ACC112 (cell line): ENCODE results near the gene BTRC.

ENCODE experiments used
- H2AFZ ChIP-seq: fragments of 200-600 bp; sonication (generic); one replicate; pipeline ENCODE4 v1.6.0; 2017; ENCODE audit warnings: antibody characterized with exemption, low read length; ENCODE audit not compliant: unreplicated experiment
- H3K27ac ChIP-seq: fragments of 200-600 bp; sonication (generic); 2 replicates; pipeline ENCODE4 v1.5.1; 2014; ENCODE audit warnings: low read depth, mild to moderate bottlenecking, antibody characterized with exemption, low read length, moderate library complexity
- H3K27me3 ChIP-seq: fragments of 200-600 bp; sonication (generic); 2 replicates; pipeline ENCODE4 v1.6.1; 2014; ENCODE audit warnings: mild to moderate bottlenecking, antibody characterized with exemption, low read length, moderate library complexity, mixed read lengths; ENCODE audit not compliant: insufficient read depth
- H3K36me3 ChIP-seq: fragments of 200-600 bp; sonication (generic); 2 replicates; pipeline ENCODE4 v1.6.1; 2016; ENCODE audit warnings: mild to moderate bottlenecking, antibody characterized with exemption, low read length, moderate library complexity, mixed read lengths; ENCODE audit not compliant: insufficient read depth
- H3K4me1 ChIP-seq: fragments of 200-600 bp; sonication (generic); one replicate; pipeline ENCODE4 v1.6.1; 2016; ENCODE audit warnings: low read length, mixed read lengths; ENCODE audit not compliant: insufficient read depth, unreplicated experiment, control insufficient read depth
- H3K4me3 ChIP-seq: fragments of 200-600 bp; sonication (generic); 2 replicates; pipeline ENCODE4 v1.5.1; 2014; ENCODE audit warnings: mild to moderate bottlenecking, low read depth, low read length
- H3K79me2 ChIP-seq: fragments of 200-600 bp; sonication (generic); one replicate; pipeline ENCODE4 v1.6.0; 2016; ENCODE audit warnings: low read length; ENCODE audit not compliant: control insufficient read depth, unreplicated experiment, insufficient read depth

The BTRC gene

GRCh38 chr10:101482568-101482967 lies 128.6 kb downstream of the BTRC start:
- H3K36me3 ChIP-seq, result no peaks in the 10 kb centered on the region
- H3K79me2 ChIP-seq, result no peaks in the 10 kb centered on the region
- H2AFZ ChIP-seq, result no peak overlapping the region
- H3K27ac ChIP-seq, result no peak overlapping the region
- H3K4me3 ChIP-seq, result no peak overlapping the region
- no peaks in the 10 kb centered on the region for H3K27me3 ChIP-seq
- no peaks in the 10 kb centered on the region for H3K4me1 ChIP-seq

DNA sequence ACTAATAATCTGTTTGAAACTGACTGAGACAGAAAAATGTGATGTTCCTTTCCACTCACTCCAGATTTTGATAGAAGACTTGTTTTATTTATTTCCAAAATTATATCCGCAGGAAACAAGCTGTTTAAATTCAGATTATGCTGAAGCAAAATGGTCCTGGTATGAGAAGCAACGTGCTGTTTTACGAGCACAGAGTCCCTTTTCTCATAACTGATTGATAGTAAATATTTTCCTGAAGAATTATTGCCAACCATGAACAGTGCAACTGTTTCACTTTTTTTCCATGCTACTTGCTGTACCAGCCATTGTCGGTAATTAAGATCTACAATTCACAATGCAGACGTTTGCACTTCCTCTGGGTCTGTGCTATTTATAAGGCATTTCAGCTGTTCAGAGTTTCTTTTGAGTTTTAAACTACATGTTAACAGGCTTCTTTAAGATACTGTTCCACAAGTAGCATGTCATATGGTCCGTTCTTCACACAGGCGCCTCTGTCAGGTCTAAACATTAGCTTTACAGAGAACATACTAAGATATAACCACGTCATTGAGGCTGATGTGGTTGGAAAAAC lies 130.3 kb downstream of the BTRC start:
- Histone ChIP-seq H3K36me3 (no peaks in the 10 kb centered on the region), H2AFZ (no peak overlapping the region), H3K27ac (no peak overlapping the region), H3K4me3 (no peak overlapping the region), H3K27me3 (no peaks in the 10 kb centered on the region), H3K4me1 (no peaks in the 10 kb centered on the region), H3K79me2 (no peaks in the 10 kb centered on the region)

GRCh38 chr10:101485207-101485606 lies 131.2 kb downstream of the BTRC start:
- Histone ChIP-seq H3K79me2 (no peaks in the 10 kb centered on the region), H3K36me3 (no peaks in the 10 kb centered on the region), H3K27ac (no peak overlapping the region), H3K27me3 (no peaks in the 10 kb centered on the region), H3K4me3 (no peak overlapping the region), H3K4me1 (no peaks in the 10 kb centered on the region), H2AFZ (no peak overlapping the region)

- Histone ChIP-seq H3K36me3 (no peaks in the 10 kb centered on the region), H3K27ac (no peak overlapping the region), H3K4me1 (no peaks in the 10 kb centered on the region), H3K4me3 (no peak overlapping the region), H2AFZ (no peak overlapping the region), H3K79me2 (no peaks in the 10 kb centered on the region), H3K27me3 (no peaks in the 10 kb centered on the region)
These were observed 132.0 kb downstream of the BTRC start for GRCh38 chr10:101485681-101486554.

DNA sequence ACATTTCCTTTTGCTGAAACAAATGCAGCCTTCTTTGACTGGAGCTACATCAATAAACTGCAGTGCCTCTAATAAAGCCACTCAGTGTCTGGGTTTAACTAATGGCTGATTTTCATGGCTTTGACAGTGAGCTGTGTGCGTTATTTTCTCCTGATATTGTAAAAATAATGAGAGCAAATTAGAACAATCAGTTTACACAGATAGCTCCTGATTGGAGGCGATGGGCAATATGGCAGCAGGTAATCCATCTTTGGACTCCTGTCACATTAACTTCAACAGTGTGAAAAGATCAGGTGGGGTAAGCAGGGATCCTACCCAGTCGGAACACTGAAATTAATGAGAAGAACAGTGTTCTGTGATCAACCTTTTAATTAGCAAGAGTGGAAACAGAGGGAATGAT lies 133.4 kb downstream of the BTRC start:
- H3K27ac ChIP-seq, result no peak overlapping the region
- no peak overlapping the region for H2AFZ ChIP-seq
- H3K4me3 ChIP-seq, result no peak overlapping the region
- H3K27me3 ChIP-seq, result no peaks in the 10 kb centered on the region
- H3K36me3 ChIP-seq, result no peaks in the 10 kb centered on the region
- H3K4me1 ChIP-seq, result no peaks in the 10 kb centered on the region
- no peaks in the 10 kb centered on the region for H3K79me2 ChIP-seq

GRCh38 chr10:101489355-101489754 lies 135.4 kb downstream of the BTRC start:
- H3K4me1 ChIP-seq, result no peaks in the 10 kb centered on the region
- H3K79me2 ChIP-seq, result no peaks in the 10 kb centered on the region

DNA sequence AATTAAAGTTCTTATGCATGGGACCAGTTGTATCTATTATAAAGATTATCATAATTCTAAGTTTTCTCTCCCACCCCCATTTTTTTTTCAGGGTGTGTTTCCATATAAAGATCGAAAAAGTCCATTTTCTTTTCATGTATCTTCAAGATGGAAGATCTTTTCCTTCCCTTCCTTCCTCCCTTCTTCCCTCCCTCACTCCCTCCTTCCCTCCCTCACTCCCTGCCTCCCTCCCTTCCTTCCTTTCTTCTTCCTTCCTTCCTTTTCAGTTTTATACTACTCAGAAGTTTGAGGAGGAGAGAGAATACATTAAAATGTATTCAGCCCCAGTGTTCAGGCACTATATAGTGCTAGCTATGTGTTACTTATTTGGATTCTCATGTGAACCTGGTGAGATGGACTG lies 136.1 kb downstream of the BTRC start:
- no peak overlapping the region for H2AFZ ChIP-seq
- no peak overlapping the region for H3K4me3 ChIP-seq
- no peak overlapping the region for H3K27ac ChIP-seq
- no peaks in the 10 kb centered on the region for H3K36me3 ChIP-seq
- H3K79me2 ChIP-seq, result no peaks in the 10 kb centered on the region
- H3K4me1 ChIP-seq, result no peaks in the 10 kb centered on the region
- no peaks in the 10 kb centered on the region for H3K27me3 ChIP-seq

More at GRCh38 chr10:101489355-101489754, 135.4 kb downstream of the BTRC start:
- H3K27ac ChIP-seq, result no peak overlapping the region
- H3K36me3 ChIP-seq, result no peaks in the 10 kb centered on the region
- H2AFZ ChIP-seq, result no peak overlapping the region
- no peak overlapping the region for H3K4me3 ChIP-seq
- H3K27me3 ChIP-seq, result no peaks in the 10 kb centered on the region

DNA sequence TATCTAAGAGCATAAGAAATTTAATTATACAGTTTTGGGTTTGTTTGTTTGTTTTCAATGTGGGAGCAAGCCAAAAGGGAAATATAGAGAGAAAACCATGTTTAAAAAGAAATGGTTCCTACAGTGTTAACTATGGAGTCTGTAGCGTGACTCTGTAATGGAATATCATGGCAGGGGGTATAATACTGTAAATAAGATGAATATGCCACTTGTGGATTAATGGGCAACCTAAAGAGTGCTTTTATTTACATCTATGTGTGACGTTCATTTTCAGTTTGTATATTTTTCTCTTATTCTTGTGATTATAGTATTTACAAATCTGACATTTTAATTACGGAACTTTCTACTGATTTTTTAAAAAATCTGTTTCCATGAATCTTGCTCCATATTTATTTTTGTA lies 138.2 kb downstream of the BTRC start:
- Histone ChIP-seq H3K4me1 (no peaks in the 10 kb centered on the region), H3K36me3 (no peaks in the 10 kb centered on the region), H2AFZ (no peak overlapping the region), H3K27me3 (no peaks in the 10 kb centered on the region), H3K27ac (no peak overlapping the region), H3K79me2 (no peaks in the 10 kb centered on the region), H3K4me3 (no peak overlapping the region)

- no peaks in the 10 kb centered on the region for H3K36me3 ChIP-seq
- H3K4me1 ChIP-seq, result no peaks in the 10 kb centered on the region
- H3K79me2 ChIP-seq, result no peaks in the 10 kb centered on the region
- H3K27ac ChIP-seq, result no peak overlapping the region
- H3K27me3 ChIP-seq, result no peaks in the 10 kb centered on the region
- no peak overlapping the region for H3K4me3 ChIP-seq
- H2AFZ ChIP-seq, result no peak overlapping the region
These were observed 138.8 kb downstream of the BTRC start for GRCh38 chr10:101492814-101493213.

DNA sequence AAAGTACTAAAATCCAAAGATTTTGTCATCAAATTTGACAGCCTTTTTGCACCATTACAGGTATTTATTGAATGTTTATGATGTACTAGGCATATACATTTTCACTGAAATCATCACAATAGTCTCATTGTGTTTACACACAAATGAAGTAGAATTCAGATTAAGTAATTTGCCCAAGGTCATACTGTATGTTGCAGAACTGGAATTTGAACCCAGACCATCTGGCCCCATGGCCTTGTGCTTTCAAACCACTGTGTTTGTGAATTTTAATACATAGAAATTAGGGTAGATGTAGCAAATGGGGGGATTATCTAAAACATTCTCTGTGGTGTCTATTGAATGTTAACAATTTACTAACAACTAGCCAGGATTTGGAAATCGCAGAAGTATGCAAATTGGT lies 139.3 kb downstream of the BTRC start:
- Histone ChIP-seq H3K79me2 (no peaks in the 10 kb centered on the region), H3K4me1 (no peaks in the 10 kb centered on the region), H3K27me3 (no peaks in the 10 kb centered on the region), H2AFZ (no peak overlapping the region), H3K27ac (no peak overlapping the region), H3K4me3 (no peak overlapping the region), H3K36me3 (no peaks in the 10 kb centered on the region)

DNA sequence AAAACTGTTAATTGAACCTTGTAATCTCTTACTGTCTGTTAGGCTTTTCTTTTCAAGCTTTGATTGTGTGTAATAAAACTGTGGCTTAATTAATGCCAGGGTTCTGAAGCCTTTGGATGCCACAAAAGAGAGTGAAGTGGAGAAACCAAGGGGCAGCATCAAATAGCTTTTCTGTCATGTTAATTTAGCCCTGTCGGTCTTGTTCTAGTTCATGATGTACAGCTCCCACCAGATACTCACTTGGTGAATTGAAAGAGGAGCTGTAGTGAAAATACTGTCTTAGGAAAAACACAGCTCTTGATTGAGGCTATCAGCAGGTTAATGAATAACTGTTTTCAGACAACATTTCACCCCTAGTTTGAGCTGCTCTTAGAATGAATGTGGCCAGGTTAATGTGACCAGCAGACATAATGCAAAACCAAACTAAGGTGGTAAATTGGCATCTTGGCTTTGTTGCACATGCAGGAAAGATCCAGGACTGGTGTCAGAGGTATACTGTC lies 139.9 kb downstream of the BTRC start:
- H2AFZ ChIP-seq, result no peak overlapping the region
- no peaks in the 10 kb centered on the region for H3K36me3 ChIP-seq
- no peaks in the 10 kb centered on the region for H3K27me3 ChIP-seq
- H3K4me3 ChIP-seq, result no peak overlapping the region
- no peaks in the 10 kb centered on the region for H3K79me2 ChIP-seq
- no peaks in the 10 kb centered on the region for H3K4me1 ChIP-seq
- no peak overlapping the region for H3K27ac ChIP-seq
